GM18867 (cell line): ENCODE data around the gene PIAS2.
"Not testable (repeated sequence)": the region's sequence is repeated elsewhere in the genome, so short reads cannot be mapped to it uniquely, and the experiment has no call there.

ENCODE experiments used
- ATAC-seq: cut with Tn5 transposase; IDR thresholded peaks from one replicate; pipeline ENCODE4 v1.9.1; 2021; ENCODE audit warnings: mild to moderate bottlenecking, moderate library complexity; ENCODE audit not compliant: unreplicated experiment

The PIAS2 gene

GRCh38 chr18:46833899-46834298 lies 83.4 kb downstream of the PIAS2 start:
- no peak for ATAC-seq

GRCh38 chr18:46832849-46833248 lies 84.5 kb downstream of the PIAS2 start:
- ATAC-seq: no peak

- not testable (repeated sequence) for ATAC-seq
Observed at GRCh38 chr18:46832422-46832821, 84.9 kb downstream of the PIAS2 start.

- no peak for ATAC-seq
Observed at GRCh38 chr18:46831434-46831833, 85.9 kb downstream of the PIAS2 start.

- no peak for ATAC-seq
Observed at GRCh38 chr18:46830633-46831032, 86.7 kb downstream of the PIAS2 start.

GRCh38 chr18:46829947-46830346 lies 87.4 kb downstream of the PIAS2 start:
- no peak for ATAC-seq

GRCh38 chr18:46829531-46829930 lies 87.8 kb downstream of the PIAS2 start:
- no peak for ATAC-seq

GRCh38 chr18:46821856-46822711 lies 95.2 kb downstream of the PIAS2 start:
- ATAC-seq: no peak

GRCh38 chr18:46820863-46821262 lies 96.4 kb downstream of the PIAS2 start:
- ATAC-seq: no peak

- no peak for ATAC-seq
Observed at GRCh38 chr18:46815661-46816060, 101.6 kb downstream of the PIAS2 start.

- no peak for ATAC-seq
Observed at GRCh38 chr18:46814399-46814798, 102.9 kb downstream of the PIAS2 start.

- no peak for ATAC-seq
Observed at GRCh38 chr18:46812311-46812710, 105.0 kb downstream of the PIAS2 start.

- ATAC-seq: no peak
Observed at GRCh38 chr18:46810481-46811000, 106.8 kb downstream of the PIAS2 start.

- no peak for ATAC-seq
Observed at GRCh38 chr18:46809145-46809544, 108.2 kb downstream of the PIAS2 start.

GRCh38 chr18:46795945-46796344 lies 121.4 kb downstream of the PIAS2 start:
- ATAC-seq: not testable (repeated sequence)

- no peak for ATAC-seq
Observed at GRCh38 chr18:46794607-46795006, 122.7 kb downstream of the PIAS2 start.

GRCh38 chr18:46793565-46793964 lies 123.7 kb downstream of the PIAS2 start:
- no peak for ATAC-seq

- ATAC-seq: no peak
Observed at GRCh38 chr18:46789088-46789487, 128.2 kb downstream of the PIAS2 start.

- ATAC-seq: no peak
Observed at GRCh38 chr18:46787674-46788073, 129.6 kb downstream of the PIAS2 start.

- no peak for ATAC-seq
Observed at GRCh38 chr18:46772357-46772756, 144.9 kb downstream of the PIAS2 start.

GRCh38 chr18:46771141-46771540 lies 146.2 kb downstream of the PIAS2 start:
- no peak for ATAC-seq

- ATAC-seq: no peak
Observed at GRCh38 chr18:46770708-46771107, 146.6 kb downstream of the PIAS2 start.
